GM04503 (cell line): ENCODE data around the gene MRO.
"Not testable (repeated sequence)": the region's sequence is repeated elsewhere in the genome, so short reads cannot be mapped to it uniquely, and the experiment has no call there.

Source experiments
- DNase-seq: peaks from one replicate; pipeline ENCODE4 v3.0.0-alpha.2; 2012; ENCODE audit warnings: low read depth

Gene MRO

GRCh38 chr18:50833496-50833895 is 13.7 kb upstream of the MRO start:
- not testable (repeated sequence) for DNase-seq

DNA sequence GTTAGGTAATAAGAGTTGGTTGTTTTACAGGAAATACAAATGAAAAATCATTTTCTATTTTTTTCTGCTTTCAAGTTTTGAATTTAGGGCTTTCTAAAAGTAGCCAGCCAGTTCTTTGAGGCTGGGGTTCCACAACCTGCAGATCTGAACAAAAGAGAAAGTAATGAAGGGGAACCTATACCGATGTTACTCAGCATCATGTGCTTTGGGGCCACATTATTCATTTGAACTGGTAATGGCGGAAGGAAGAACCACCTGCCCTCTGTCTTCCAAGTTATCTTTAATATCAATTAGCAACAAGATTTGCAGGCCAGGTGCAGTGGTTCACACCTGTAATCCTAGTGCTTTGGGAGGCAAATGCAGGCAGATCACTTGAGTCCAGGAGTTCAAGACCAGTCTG is 12.9 kb upstream of the MRO start:
- no peak for DNase-seq

- DNase-seq, result no peak
Observed at GRCh38 chr18:50830544-50830943, 10.7 kb upstream of the MRO start.

- no peak for DNase-seq
Observed at GRCh38 chr18:50829644-50830043, 9.8 kb upstream of the MRO start.

DNA sequence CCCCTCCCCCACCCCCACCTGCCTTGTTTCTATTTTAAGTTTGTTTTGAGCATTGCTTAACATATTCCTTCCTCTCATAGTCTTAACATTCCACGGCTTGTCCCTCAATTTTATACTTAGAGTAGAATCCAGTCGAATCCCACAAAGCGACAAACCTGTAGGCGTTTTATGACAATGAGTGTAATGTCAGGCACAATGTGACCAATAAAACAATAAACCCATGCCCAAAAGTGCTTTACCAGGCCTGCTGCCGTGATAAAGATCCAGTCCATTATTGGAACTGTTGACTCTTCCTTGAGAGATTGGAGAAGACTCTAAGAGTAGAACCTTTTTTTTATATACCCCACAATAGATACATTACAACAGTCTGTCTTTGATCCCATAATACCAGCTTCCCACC is 6.2 kb upstream of the MRO start:
- DNase-seq, result no peak

- no peak for DNase-seq
Observed at GRCh38 chr18:50825621-50826020, 5.8 kb upstream of the MRO start.

- DNase-seq, result no peak
Observed at GRCh38 chr18:50822756-50823155, 2.9 kb upstream of the MRO start.

- DNase-seq, result no peak
Observed at GRCh38 chr18:50820901-50821520, 1.2 kb upstream of the MRO start.

- no peak for DNase-seq
Observed at GRCh38 chr18:50819027-50819727, 639 bp downstream of the MRO start.

DNA sequence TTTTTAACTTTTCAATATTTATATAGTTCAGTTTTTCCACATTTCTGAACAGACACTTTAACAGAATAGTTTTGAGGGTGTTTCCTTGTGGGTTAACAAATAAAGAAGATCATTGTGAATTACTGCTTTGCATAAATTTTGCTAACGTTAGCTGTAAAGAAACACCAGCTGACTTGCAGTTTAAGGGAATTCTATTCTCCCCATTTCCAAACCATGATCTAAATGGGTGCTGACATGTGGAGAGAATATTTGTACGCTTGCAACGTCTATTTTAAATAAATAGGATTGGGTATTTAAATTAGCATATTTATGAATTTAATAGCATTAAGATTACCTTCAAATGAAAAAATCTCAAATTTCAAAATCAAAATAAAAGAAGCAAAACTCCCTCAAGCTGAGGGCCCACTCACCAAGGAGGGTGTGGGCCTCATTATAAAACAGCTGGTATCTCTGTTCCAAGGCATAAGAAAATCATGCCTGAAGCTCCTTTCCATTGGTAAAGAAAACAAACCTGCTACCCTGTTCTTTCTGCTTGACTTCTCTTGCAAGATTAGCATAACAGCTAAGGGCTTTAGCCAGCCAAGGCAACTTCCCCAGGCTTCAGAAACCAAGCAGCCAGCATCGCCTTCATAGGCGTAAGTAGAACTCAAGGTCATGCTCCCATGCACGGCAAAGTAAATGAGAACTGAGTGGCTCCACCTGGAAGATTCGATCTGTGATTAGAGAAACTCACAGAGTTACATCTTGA is 3.2 kb downstream of the MRO start:
- no peak for DNase-seq

- DNase-seq, result no peak
Observed at GRCh38 chr18:50814395-50814794, 5.4 kb downstream of the MRO start.

GRCh38 chr18:50813353-50813752 is 6.5 kb downstream of the MRO start:
- DNase-seq, result no peak

DNA sequence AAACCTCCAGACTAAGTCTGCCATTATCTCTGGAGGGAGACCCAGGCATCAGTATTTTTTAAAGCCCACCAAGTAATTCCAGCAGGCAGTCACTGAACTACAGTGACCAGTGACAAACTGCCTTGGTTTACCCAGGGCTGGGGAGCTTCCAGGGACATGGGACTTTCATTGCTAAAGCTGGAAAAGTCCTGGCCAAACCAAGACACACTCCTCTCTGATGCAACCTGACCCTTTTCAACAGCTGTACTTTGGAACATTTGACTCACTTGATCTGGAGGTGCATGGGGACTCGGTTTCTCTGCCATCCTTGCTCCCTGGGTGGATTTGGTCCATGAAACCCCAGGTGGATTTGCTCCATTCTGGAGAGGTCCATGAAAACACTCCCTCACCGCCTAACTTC is 7.0 kb downstream of the MRO start:
- DNase-seq, result no peak

- no peak for DNase-seq
Observed at GRCh38 chr18:50807176-50807575, 12.6 kb downstream of the MRO start.

DNA sequence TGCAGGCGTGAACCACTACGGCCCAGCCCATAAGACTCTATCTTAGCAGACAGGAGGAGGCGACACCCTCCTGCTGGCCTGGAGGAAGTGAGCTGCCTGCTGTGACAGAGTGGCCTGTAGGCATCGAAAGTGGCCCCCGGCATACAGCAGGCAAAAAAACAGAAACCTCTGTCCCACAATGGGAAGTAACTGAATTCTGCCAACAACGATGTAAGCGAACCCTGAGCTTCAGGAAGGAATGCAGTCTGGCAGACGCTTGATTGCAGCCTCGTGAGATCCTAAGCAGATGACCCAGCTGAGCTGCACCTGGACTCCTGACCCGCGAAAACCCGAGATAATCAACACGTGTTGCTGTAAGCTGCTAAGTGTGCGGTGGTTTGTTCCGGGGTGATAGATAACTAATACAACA is 13.6 kb downstream of the MRO start:
- no peak for DNase-seq

- no peak for DNase-seq
Observed at GRCh38 chr18:50805732-50806131, 14.1 kb downstream of the MRO start.

- DNase-seq, result no peak
Observed at GRCh38 chr18:50803592-50803991, 16.2 kb downstream of the MRO start.

DNA sequence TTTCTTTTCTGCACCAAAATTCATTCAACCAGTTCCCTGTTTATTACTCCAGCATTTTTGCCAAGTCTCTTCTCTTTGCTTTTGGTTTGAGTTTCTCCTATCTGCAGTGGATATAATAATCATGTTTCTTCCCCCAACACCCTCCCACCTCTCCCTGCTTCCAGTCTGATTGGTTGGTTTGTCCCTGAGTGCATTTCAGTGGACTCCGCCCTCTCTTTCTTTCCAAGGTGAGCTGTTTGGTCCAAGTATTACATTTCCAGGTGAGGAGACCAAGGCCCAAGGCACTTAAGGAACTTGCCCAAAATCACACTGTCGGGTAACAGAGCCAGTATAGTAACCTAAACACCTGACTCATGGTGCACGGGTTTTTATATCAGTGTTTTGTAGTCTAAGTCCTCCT is 17.7 kb downstream of the MRO start:
- DNase-seq, result no peak

- DNase-seq, result no peak
Observed at GRCh38 chr18:50797142-50797541, 22.7 kb downstream of the MRO start.

- no peak for DNase-seq
Observed at GRCh38 chr18:50796495-50796894, 23.3 kb downstream of the MRO start.

DNA sequence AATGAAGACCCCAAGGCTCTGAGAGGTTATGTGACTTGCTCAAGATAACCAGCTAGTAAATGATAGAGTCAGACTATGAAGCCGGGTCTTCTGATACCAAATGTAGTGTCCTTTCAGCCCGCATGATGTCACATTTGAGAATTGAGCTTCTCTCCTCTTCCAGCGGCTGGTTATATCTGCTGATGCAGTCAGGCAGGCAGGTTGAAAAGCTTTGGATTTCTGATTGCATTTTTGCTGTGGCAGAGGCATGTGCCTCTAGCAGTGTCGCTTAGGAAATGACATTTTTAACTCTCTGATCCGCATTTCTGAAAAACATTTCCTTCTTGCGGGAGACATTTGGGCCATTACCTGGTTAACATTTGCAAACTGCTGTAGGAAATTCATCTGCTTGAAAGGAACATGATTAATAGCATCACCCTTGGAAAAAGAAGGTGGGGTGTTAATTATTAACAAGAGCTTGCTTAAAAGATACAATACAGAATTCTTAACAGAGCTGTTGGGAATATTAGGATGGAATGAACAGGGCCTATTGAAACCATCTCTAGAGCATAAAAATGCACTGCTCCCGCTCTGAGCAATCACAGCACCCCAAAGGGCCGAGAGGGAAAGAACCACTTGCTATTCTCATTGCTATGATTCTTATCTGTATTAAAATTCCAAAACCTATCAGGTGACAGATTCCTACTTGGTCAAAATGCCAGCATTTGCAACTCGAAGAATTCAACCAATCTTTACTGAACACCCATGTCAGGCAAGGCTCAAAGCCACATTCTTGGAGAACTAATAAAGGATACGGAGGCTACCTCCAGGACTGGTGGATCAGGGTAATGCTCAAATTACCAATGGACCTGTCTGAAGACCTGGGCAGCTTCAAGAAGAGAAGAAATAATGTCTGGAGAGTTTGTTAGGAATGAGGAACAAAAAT is 25.9 kb downstream of the MRO start:
- DNase-seq, result no peak

GRCh38 chr18:50792885-50793284 is 26.9 kb downstream of the MRO start:
- DNase-seq, result no peak
